Neural cell (in vitro differentiated cells): ENCODE results near the gene GPR180.

Experiments used
- EZH2 ChIP-seq: fragments of 200-600, 300-800 bp; shearing (Covaris generic), sonication (generic); IDR thresholded peaks from 2 replicates; pipeline ENCODE4 v1.6.1; 2014; ENCODE audit warnings: antibody characterized with exemption, low read length, borderline replicate concordance, mild to moderate bottlenecking; ENCODE audit not compliant: insufficient read depth, poor library complexity, severe bottlenecking
- POLR2AphosphoS5 ChIP-seq: IDR thresholded peaks from 2 replicates; pipeline ENCODE4 v1.6.1; 2012

- TF ChIP-seq POLR2AphosphoS5 = no peak
- no peak for TF ChIP-seq EZH2
These were observed 17.7 kb upstream of the GPR180 start for GRCh38 chr13:94583926-94584325.
